ENCODE results near the gene AGPAT4. TPM values are rescaled to one million over a fixed set of nuclear protein-coding genes. Genes with fewer than 3 reads are reported as not detected.

Gene AGPAT4
- total RNA-seq, 3 donors from 2014 or later: 4.6 to 10.5 (median 6.2) TPM

DNA sequence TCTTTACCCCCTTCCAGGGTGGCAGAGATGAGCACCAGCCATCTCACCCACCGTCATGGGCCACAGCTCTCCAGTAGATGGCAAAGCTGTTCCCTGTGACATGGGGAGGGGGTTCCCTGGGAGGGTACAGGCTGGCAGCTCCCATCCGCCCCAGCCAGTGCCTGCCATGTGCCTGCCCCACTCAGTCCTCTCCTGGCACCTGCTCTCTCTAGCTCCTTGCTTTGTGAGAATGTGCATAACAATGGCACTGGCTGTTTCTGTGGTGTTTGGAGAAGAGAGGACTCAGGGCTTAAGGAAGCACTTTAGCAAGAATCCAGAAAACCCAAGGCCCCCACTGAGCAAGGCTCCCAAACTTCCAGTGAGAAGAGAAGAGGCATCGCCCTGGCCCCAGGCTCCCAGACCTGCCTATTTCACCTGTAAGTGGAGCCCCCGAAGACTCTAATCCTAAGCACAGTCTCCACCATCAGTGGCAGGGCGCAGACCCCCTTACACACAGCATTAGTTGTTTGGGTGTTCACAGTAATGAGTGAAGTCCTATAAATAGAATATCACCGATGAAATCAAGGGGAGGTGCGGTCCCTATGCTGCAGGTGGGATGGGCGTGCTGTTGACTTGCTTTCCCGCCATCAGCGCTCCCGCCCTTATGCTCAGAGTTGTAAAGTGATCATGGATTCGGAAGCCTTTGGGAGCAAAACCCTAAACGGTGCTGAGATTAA lies 110.2 kb downstream of the AGPAT4 start:
- no peaks in the 10 kb centered on the region for H3K9me3 ChIP-seq
- no peaks in the 10 kb centered on the region for H3K36me3 ChIP-seq
- H3K27ac ChIP-seq: no peak overlapping the region
- DNase-seq (ENCODE audit: low spot score in 2 of 2): no peak
- intact Hi-C loops (cut with DNase I; ENCODE audit: low total_unique reads): no loop called here
- no peak overlapping the region for H3K4me3 ChIP-seq
- H3K4me1 ChIP-seq: no peaks in the 10 kb centered on the region
- H3K27me3 ChIP-seq: no peaks in the 10 kb centered on the region
- TF ChIP-seq POLR2AphosphoS5 (IDR thresholded peaks at IDR 0.05): no peak
- TF ChIP-seq POLR2A (IDR thresholded peaks at IDR 0.05): no peak
- TF ChIP-seq, protein P1, sequence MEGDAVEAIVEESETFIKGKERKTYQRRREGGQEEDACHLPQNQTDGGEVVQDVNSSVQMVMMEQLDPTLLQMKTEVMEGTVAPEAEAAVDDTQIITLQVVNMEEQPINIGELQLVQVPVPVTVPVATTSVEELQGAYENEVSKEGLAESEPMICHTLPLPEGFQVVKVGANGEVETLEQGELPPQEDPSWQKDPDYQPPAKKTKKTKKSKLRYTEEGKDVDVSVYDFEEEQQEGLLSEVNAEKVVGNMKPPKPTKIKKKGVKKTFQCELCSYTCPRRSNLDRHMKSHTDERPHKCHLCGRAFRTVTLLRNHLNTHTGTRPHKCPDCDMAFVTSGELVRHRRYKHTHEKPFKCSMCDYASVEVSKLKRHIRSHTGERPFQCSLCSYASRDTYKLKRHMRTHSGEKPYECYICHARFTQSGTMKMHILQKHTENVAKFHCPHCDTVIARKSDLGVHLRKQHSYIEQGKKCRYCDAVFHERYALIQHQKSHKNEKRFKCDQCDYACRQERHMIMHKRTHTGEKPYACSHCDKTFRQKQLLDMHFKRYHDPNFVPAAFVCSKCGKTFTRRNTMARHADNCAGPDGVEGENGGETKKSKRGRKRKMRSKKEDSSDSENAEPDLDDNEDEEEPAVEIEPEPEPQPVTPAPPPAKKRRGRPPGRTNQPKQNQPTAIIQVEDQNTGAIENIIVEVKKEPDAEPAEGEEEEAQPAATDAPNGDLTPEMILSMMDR (IDR thresholded peaks at IDR 0.05): no peak

DNA sequence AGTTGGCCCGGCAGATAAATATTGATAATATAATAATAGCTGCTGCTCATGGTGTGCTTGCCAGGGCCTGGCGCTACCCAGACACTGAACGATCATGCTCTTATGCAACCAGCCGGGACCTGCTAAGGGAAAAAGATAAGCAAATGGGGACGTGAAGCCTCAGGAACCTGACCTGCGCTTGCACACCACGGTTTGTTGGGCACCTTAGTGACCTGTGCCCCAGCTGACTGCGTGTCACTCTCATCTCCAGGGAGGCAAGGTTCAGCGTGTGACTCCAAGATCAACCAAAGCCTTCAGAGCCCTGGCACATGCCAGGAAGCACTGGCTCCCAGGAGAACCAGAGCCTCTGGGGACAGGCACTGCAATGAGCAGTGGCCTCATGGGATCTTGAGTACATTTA lies 111.1 kb downstream of the AGPAT4 start:
- H3K9me3 ChIP-seq: no peaks in the 10 kb centered on the region
- intact Hi-C loops (cut with DNase I; ENCODE audit: low total_unique reads): no loop called here
- H3K27me3 ChIP-seq: no peaks in the 10 kb centered on the region
- no peak for DNase-seq (ENCODE audit: low spot score in 2 of 2)
- peak overlapping the region in 1 of 2 donors; percentile 62 for H3K27ac ChIP-seq
- H3K4me3 ChIP-seq: no peak overlapping the region
- H3K36me3 ChIP-seq: no peaks in the 10 kb centered on the region
- no peaks in the 10 kb centered on the region for H3K4me1 ChIP-seq
- TF ChIP-seq, protein P1 (IDR thresholded peaks at IDR 0.05): no peak
- TF ChIP-seq POLR2AphosphoS5 (IDR thresholded peaks at IDR 0.05) (no peak), POLR2A (IDR thresholded peaks at IDR 0.05) (no peak)

DNA sequence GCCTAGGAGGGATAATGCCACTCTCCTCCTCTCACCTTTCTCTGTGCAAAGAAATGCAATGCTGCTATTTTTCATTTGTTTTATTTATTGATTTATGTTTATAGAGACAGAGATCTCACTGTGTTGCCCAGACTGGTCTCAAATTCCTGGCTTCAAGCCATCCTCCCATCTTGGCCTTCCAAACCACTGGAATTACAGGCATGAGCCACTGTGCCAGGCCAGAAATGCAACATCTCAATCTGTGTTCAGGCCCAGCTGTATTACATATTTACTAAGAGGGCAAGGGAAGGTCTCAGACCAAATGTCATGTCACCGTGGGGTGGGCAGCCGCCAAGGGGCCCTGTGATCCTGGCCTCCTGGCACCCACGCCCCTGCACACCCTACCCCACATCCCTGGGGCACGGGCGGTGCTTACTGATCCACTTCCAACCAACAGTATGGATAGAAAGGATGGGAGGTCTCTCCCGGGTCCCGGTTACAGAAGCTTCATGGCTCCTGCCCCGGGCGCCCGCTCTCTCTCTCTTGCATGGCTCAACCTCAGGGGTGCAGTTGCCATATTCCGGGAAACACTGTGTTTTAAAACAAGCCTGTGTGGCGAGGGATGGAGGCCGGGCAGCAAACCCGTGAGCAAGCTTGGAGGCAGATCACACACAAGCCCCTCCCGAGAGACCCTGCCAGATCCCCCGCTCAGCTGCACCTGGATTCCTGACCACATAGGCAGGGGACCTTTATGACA lies 111.8 kb downstream of the AGPAT4 start:
- no peak for TF ChIP-seq POLR2A (IDR thresholded peaks at IDR 0.05)
- TF ChIP-seq POLR2AphosphoS5 (IDR thresholded peaks at IDR 0.05): no peak
- TF ChIP-seq, protein P1 (IDR thresholded peaks at IDR 0.05): no peak
- DNase-seq (ENCODE audit: low spot score in 2 of 2): peak in 1 of 2 donors; percentile 67
- intact Hi-C loops (cut with DNase I; ENCODE audit: low total_unique reads): no loop called here

DNA sequence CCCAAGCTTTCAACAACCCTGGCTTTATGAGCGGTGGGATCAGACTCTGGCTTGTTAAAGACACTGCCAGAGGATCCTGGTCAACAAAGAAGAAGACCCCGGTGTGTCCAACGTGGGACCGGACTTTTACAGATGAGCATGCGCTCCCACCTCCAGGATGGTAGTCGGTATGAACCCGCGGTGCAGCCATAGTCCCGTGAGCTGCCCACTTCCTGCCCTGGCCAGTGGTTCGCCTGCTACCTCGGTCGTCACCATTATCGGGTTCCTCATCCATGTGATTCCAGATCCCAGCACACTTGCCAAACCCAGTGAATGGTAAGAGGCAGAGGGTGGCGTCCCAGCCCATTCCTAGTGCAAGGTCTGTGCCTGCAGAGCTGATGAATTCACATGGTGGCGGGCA lies 112.7 kb downstream of the AGPAT4 start:
- H3K9me3 ChIP-seq: no peaks in the 10 kb centered on the region
- no peak overlapping the region for H3K4me3 ChIP-seq
- no peaks in the 10 kb centered on the region for H3K36me3 ChIP-seq
- no peak for DNase-seq (ENCODE audit: low spot score in 2 of 2)
- intact Hi-C loops (cut with DNase I; ENCODE audit: low total_unique reads): no loop called here
- peak overlapping the region in 1 of 2 donors; percentile 29 for H3K27ac ChIP-seq
- no peaks in the 10 kb centered on the region for H3K4me1 ChIP-seq
- TF ChIP-seq, protein P1 (IDR thresholded peaks at IDR 0.05): no peak
- no peak for TF ChIP-seq POLR2A (IDR thresholded peaks at IDR 0.05)
- TF ChIP-seq POLR2AphosphoS5 (IDR thresholded peaks at IDR 0.05): no peak
- H3K27me3 ChIP-seq: no peaks in the 10 kb centered on the region

More for the DNA sequence above, 111.8 kb downstream of the AGPAT4 start:
- Histone ChIP-seq H3K27ac (peak overlapping the region; percentile 28 to 62), H3K4me3 (no peak overlapping the region), H3K27me3 (no peaks in the 10 kb centered on the region), H3K4me1 (no peaks in the 10 kb centered on the region), H3K36me3 (no peaks in the 10 kb centered on the region), H3K9me3 (no peaks in the 10 kb centered on the region)

DNA sequence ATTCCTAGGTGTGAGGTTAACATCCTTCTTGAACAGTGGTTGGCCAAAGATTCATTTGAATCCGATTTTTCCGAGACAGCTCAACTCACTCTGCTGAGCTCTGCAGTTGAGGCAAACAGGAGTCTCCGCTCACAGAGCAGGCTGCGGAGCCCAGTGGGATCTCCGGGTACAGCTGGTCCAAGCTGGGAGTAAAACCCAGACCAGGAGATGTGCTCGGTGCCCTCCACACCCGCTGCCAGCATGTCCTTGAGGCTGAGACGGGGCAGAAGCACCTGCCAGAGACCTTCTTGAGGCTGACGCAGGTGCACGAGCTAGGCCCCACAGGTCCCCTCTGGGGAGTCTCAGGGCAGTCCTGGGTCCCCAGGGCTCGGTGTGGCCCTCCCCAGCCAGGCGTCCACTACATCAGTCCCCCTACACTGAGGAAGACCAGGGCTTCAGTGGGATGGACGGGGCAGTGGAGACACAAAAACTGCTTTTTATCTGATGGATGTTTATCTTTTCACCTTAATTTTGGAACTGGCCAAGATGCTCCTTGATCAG lies 119.0 kb downstream of the AGPAT4 start:
- no peaks in the 10 kb centered on the region for H3K9me3 ChIP-seq
- no peaks in the 10 kb centered on the region for H3K36me3 ChIP-seq
- no peaks in the 10 kb centered on the region for H3K4me1 ChIP-seq
- no peak overlapping the region for H3K4me3 ChIP-seq
- intact Hi-C loops (cut with DNase I; ENCODE audit: low total_unique reads): no loop called here
- no peak overlapping the region for H3K27ac ChIP-seq
- DNase-seq (ENCODE audit: low spot score in 2 of 2): no peak
- TF ChIP-seq POLR2AphosphoS5 (IDR thresholded peaks at IDR 0.05) (no peak), POLR2A (IDR thresholded peaks at IDR 0.05) (no peak)
- TF ChIP-seq, protein P1 (IDR thresholded peaks at IDR 0.05): no peak
- H3K27me3 ChIP-seq: no peaks in the 10 kb centered on the region

All from breast epithelium (tissue), 4 donors.